Limb (tissue), 2 donors: ENCODE measurements around the gene RAB5B.
A peak's percentile ranks its signal among the peaks of the same experiment; 100 is the strongest.
"Not testable (repeated sequence)": the region's sequence is repeated elsewhere in the genome, so short reads cannot be mapped to it uniquely, and the experiment has no call there.

Experiments
- DNase-seq, 2 donors: peaks; one replicate each; pipeline ENCODE4 v3.0.0-alpha.2; 2016; ENCODE audit errors: extremely low spot score in 2 of 2

Gene RAB5B

GRCh38 chr12:56013482-56013881 is 39.6 kb downstream of the RAB5B start:
- no peak for DNase-seq

GRCh38 chr12:56014205-56014604 is 40.3 kb downstream of the RAB5B start:
- no peak for DNase-seq

GRCh38 chr12:56017181-56017580 is 43.3 kb downstream of the RAB5B start:
- DNase-seq = no peak

- DNase-seq = no peak
Measured at GRCh38 chr12:56018356-56018755, 44.5 kb downstream of the RAB5B start.

GRCh38 chr12:56020423-56021184 is 46.7 kb downstream of the RAB5B start, which contains the start of gene IKZF4:
Gene IKZF4 (plus strand): TSS chr12:56021043. CDS start chr12:56021494, 451 bp downstream.
- DNase-seq = peak in 1 of 2 donors; percentile 81

GRCh38 chr12:56021889-56022497 is 48.1 kb downstream of the RAB5B start:
- no peak for DNase-seq

- no peak for DNase-seq
Measured at GRCh38 chr12:56028511-56029165, 54.8 kb downstream of the RAB5B start.

GRCh38 chr12:56029166-56029519 is 55.3 kb downstream of the RAB5B start:
- DNase-seq = no peak

- peak; percentile 55 to 57 for DNase-seq
Measured at GRCh38 chr12:56029666-56030293, 55.9 kb downstream of the RAB5B start.

- DNase-seq = no peak
Measured at GRCh38 chr12:56031987-56032386, 58.1 kb downstream of the RAB5B start.

- no peak for DNase-seq
Measured at GRCh38 chr12:56034586-56035332, 60.9 kb downstream of the RAB5B start.

- DNase-seq = no peak
Measured at GRCh38 chr12:56037161-56037560, 63.3 kb downstream of the RAB5B start.

GRCh38 chr12:56038022-56038655 is 64.3 kb downstream of the RAB5B start:
- no peak for DNase-seq

GRCh38 chr12:56040151-56040550 is 66.3 kb downstream of the RAB5B start:
- no peak for DNase-seq

- DNase-seq = no peak
Measured at GRCh38 chr12:56040963-56041551, 67.2 kb downstream of the RAB5B start.

GRCh38 chr12:56041552-56042429 is 67.9 kb downstream of the RAB5B start, which contains the start of gene RPS26:
Gene RPS26 (plus strand): TSS chr12:56041918. CDS start chr12:56042167, 249 bp downstream.
- peak; percentile 96 to 99 for DNase-seq

- not testable (repeated sequence) for DNase-seq
Measured at GRCh38 chr12:56042430-56042813, 68.5 kb downstream of the RAB5B start.

- no peak for DNase-seq
Measured at GRCh38 chr12:56042843-56043242, 69.0 kb downstream of the RAB5B start.
